ENCODE results near the gene SMTN.

The SMTN gene

DNA sequence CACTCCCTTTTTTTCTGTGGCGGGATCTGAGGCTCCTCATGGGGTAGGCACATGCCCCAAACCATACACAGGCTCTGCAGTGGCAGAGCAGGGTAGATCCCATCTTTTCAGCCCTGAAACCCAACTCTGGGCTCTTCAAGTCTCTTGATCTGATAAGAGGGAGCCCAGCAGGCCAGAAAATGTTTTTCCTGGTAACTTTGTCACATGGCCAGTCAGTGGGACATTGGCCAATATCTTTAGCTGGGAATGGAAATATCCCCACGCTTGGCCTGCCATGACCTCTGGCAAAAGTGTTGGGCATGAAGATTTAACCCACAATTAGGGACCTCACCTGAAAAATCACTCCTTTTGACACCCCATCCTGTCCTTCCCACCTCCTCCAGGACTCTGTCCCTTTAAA, 49.8 kb downstream of the SMTN start:
- no peak for DNase-seq

DNA sequence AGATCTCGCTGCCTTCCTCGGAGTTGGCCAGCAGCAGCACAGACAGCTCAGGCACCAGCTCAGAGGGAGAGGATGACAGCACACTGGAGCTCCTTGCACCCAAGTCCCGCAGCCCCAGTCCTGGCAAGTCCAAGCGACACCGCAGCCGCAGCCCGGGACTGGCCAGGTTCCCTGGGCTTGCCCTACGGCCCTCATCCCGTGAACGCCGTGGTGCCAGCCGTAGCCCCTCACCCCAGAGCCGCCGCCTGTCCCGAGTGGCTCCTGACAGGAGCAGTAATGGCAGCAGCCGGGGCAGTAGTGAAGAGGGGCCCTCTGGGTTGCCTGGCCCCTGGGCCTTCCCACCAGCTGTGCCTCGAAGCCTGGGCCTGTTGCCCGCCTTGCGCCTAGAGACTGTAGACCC, 52.8 kb downstream of the SMTN start:
- DNase-seq, result no peak

DNA sequence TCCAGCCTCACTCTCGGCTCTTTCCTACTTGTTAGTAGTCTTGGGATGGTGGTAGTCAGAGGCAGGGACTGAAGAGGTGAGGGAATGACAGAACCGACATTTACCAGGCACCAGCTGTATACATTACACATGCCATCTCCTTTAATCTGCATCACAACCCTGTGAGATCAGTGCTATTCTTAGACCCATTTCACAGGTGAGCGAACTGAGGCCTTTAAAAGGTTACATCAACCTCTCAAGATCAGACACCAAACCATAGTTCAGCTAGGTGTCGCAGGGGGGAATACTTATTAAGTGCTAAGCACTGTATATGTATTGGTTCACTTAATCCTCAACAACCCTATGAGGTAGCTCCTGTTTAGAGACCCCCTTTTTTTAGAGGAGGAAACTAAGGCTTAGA, 53.6 kb downstream of the SMTN start:
- no peak for DNase-seq

DNA sequence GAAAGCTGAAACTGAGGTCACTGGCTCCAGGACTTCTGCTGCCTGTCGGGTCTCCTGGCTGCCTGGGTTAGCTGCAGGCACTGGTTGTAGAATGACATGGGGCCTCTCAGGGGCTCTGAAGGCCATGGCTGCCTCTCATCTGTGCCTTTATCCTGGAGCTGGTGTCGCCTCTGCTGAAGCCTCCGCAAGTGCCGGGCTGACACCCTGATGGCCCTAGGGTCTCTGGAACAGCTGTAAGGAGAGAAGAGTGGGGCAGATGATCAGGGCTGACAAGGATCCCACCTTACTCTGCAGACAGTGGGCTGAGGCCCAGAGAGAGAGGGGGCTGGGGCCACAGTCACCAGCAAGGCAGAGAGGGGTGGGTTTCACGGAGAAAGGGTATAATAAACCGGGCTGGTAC, 54.6 kb downstream of the SMTN start:
- no peak for DNase-seq

DNA sequence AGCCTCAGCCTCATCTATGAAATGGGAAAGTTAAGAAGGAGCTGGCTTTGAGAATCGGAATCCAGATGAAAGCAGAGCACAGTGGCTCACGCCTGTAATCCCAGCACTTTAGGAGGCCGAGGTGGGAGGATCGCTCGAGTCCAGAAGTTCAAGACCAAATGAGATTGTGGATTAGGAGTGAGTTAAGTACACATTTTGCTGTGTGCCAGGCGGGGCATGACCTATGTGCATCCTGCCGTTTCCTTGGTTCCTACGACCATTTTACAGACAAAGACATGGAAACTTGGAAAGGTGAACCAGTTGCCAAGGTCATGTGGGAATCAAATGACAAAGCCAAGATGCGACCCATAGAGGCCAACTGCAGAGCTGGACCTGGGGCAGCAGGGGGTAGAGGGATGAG, 55.0 kb downstream of the SMTN start:
- DNase-seq, result no peak

DNA sequence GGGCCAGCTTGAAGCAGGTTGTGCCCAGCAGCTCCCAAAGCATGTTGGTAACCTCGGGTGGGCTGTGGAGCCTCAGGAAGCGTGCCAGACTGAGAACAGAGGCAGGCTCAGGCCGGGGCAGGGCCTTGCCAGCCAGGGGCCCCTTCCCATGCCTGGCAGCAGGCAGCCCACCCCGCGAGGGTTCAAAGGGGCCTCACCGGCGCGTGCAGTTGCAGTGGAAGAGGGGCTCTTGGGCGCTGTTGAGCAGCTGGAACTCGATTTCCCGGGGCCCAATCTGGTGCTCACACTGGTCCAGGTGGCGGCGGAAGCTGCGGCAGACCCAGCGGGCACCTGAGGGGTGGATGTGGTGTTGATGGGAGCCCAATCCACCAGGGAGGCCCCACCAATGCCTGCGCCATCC, 55.6 kb downstream of the SMTN start:
- DNase-seq, result no peak

DNA sequence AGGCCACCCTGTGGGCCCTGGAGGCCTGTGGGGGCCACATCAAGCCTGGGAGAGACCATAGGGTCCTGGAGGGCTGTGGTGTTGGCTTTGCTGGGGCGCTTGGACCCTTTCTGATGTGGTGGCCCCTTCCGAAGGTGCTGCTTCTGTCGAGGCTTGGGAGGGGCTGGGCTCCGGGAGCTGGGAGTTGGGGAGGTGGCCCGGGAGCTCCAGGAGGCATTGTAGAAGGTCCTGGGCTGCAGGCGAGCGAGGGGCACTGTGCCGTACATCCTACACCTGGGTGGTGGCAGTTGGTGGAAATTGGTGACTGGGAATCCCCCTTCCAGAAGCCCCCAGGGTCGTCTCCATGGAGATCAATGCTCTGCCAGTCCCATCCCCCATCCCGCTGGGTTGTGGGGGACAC, 56.6 kb downstream of the SMTN start:
- no peak for DNase-seq

DNA sequence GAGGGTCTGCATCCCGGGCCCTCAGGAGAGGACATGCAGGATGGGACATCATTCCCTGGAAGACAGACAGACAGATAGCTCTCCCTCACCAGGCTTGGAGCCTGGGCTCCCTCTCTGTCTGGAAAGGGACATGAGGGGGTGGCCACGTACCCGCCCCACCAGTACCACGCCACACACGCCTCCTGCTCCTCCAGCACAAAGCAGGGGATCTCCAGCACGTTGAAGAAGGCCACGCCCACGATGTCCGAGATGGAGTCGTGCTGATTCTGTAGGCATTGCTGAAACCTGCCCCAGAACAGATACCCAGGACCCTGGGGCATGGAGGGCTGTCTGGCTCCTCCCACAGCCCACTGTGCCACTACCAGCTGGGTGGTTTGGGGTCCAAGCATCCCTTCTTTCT, 57.0 kb downstream of the SMTN start:
- no peak for DNase-seq

DNA sequence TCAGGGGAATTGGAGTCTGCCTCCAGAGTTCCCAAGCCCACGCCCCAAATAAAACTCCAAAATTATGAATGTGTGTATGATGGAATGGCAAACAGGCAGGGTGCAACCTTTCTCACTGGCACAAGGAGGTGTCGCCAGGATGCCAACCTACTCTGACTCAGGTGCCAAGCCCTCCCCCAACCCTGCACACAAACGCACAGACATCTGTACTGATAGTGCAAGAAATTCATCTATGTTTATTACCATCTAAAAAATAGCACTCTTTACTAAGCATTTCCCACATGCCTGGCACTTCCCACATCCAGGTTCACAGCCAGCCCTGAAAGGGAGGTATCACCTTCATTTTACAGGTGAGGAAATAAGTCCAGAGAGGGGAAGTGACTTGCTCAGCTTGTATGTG, 57.9 kb downstream of the SMTN start:
- DNase-seq, result no peak

DNA sequence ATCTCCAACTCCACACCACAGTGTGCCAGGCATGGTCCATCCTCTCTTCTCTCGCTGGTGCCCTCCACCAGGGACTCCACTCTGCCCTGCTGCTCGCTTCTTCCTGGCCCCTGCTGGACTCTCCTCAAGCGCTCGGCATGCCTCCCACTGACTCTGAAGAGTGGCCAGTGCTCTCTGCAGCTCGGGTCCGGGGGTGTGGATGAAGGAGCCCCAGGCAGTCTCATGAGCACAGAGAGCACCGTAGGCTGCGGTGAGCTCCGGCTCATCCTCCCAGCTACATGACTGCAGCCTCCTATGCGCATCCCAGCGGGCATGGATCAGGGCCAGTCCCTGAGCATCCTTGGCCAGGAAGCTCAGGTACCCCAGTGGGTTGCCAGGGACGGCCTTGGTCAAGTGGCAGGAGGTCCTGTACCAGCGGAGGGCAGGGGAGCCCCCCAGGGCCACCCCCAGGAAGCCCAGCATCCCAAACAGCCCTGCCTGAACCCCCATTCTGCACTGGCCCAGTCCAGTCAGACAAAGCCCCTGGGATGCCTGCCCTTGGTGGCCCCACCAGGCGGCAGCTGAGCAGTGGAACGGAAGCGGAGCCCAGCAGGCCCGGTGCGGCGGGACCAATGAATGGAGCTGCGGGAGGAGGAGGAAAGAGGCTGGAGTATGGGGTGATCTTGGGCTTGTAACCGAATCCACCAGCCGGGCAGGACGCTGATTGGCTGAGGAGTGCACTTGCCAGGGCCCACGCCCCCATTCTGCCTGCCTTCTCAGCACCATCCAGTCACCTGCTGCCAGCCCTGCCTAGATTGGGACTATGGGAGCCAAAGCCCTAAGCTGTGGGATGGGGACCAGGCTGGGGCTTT, 59.0 kb downstream of the SMTN start, which contains the start of gene PLA2G3:
Gene PLA2G3 (minus strand): TSS at position 643 of the 851 bp plus-strand sequence. CDS start 154 bp downstream, at position 489.
- no peak for DNase-seq

DNA sequence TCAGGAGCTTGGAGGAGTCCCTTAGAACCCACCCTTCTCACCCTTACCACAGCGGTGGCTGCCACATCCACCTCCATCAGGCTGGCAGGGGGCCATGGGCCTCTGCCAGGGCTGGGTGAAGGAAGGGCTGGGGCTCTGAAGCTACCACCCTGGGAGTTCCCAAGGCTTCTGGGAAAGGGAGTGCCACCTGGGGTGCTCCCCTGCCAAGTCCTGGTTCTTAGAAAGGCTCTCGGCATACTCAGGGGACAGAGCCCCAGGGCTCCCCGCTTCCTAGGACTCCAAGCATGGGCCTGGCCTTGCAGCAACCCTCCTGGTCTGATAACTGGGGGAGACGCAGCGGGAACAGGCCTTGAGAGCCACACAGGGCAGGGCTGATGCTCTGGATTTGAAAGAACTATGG, 59.6 kb downstream of the SMTN start:
- no peak for DNase-seq

DNA sequence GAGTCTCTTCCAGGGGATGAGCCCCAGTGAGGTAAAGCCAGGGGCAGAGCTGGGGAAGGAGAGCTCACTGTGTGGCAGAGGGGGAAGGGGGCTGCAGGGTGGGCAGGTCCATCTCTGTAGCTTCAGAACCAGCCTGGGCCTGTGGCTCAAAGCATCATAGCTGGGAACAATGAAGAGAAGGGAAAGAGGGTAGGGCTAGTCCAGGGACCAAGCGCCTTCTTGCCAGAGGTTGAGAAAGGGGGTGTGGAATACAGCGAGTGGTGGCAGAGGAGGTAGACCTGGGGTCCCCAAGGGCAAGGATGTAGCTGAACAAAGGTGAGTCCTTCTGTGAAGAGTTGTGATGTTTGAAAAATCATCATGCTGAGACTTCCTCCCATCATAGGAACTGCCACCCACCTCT, 60.4 kb downstream of the SMTN start:
- DNase-seq, result no peak

DNA sequence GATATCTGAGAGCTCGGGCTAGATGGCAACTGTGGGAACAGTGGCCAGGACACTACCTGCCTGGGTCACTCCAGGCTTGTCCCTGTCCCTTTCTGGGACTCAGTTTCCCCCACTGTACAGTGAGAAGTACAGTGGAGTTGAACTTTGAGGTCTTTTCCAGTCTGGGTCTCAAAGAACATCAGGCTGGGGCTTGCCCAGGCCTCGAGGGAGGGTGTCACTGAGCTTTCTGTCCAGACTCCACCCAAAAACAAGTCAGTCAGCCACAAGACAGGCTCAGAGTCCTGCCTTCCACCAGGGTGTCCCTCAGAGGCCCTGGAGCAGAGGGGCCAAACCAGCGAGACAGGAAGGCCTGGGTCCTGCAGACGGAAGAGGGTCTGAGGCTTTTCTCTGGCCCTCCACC, 61.2 kb downstream of the SMTN start:
- no peak for DNase-seq

DNA sequence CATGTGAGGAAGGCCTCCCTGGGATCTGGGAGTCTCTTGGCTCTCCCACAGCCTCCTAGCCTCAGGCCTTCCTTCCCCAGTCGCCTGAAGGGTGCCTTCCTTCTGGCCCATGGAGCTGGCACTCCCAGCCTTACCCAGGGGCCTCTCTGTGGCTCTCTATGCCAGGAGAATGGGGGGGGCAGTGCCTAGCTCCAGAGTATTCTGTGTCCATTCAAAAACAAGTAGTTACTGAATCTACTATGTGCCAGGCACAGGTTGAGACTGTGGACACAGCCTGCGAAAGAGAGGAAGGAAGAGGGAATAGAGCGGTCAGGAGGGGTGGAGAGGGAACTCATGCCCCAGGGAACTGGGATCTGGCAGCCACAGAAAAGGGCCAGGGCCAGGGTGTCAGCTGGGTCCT, 61.9 kb downstream of the SMTN start:
- DNase-seq, result no peak

DNA sequence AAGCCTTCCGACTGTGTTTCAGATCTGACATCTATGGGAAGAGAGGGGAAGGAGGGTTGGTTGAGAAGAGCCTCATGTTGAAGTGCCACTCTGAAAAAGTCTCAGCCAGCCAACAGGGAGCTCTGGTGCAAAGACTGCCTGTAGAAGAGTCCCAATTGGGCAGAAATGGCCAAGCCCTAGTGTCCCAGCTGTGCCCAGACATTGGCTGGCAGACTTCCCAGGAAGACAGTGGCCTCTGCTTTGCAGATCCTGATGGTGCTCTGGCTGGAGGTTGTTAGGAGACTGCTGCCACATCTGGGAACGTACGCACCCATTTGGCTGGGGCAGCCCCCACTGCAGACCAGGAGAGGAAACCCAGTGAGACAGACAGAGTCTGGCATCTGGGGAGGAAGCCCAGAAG, 62.4 kb downstream of the SMTN start:
- no peak for DNase-seq

DNA sequence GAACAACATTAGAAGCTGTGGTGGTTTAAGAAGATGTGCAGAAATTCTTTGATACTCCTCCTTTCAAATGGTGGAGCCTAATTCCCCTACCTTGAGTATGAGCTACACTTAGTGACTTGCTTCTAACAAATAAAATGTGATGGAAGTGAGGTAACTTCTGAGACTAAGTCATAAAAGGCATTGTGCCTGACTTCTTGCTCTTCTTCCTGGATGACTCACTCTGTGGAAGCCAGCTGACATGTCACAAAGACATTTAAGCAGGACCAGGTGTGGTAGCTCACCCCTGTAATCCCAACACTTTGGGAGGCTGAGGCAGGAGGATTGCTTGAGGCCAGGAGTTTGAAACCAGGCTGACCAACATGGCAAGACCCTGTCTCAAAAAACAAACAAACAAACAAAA, 63.1 kb downstream of the SMTN start:
- DNase-seq, result no peak

DNA sequence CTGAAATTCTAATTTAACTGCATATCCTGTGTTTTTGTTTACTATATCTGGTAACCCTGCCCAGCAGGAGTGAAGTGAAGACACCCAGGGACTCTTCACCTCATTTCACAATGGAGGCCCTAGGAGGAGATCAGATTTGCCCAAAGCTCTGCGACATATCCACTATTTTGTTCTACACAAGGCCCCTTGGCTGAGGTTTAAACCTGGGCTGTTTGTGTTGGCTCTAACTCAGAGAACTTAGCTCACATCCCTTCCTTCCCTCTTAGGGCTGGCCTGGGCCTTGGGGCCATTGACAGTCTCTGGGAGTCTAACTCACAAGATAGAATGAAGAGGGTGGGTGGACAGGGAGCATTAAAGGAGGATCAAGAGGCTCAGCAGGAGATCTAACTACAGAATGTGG, 67.4 kb downstream of the SMTN start:
- DNase-seq, result no peak

DNA sequence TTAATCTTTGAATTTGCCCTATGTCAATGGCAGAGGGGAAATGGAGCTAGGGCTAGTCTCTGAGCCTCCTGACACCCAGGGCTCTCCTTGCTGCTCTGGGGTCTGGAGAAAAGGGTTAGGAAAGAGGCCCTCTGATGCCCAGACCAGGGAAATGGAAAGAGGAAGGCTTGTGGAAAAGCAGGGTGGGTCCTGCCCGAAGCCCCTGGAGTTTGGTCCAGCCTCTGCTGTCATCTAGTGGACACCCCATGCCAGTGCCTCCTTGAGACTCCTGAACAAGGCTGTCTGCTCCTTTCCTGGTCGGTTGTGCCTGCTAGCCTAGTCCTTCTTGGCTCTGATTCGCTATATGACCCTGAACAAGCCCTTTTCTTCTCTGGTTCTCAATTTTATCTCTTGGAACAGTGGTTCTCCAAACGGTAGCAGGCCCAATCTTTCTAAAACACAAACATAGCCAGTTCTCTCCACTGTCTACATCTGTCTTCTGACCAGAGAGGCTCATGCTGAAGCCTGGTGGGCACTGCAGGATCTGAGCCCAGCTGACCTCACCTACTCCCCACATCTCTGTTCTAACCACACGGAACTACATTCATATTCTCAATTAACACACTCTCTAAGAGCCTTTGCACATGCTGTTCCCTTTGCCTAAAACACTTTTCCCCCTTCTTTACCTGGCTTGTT, 68.0 kb downstream of the SMTN start:
- DNase-seq, result peak; percentile 45 to 60

DNA sequence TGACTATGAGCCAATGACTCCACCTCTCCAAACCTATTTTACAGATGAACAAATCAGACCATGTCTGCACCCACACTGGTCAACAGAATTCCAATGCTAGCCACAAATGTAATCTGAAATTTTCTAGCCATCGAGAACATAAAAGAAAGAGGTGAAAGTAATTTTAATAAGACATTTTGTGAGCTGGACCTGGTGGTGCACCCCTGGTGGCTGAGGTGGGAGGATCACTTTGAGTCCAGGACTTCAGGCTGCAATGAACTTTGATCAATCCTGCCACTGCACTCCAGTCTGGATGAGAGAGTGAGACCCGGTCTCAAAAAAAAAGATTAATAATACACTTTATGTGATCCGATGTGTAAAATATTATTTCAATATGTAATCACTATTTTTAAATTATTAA, 69.5 kb downstream of the SMTN start:
- DNase-seq, result no peak

DNA sequence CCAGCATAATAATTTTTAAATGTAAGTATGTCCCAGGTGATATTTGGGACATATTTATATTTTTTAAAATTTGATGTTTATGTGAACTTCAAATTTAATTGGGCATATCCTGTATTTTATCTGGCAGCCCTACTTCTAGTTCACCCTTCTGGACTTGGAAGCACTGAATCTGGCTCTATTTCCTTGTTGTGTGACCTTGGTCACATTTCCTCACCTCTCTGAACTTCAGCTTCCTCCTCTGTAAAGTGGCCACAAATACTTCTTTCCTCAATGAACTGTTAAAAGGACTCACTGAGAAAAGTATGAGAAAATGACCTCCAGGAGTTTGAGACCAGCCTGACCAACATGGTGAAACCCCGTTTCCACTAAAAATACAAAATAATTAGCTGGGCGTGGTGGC, 70.8 kb downstream of the SMTN start:
- DNase-seq, result no peak

DNA sequence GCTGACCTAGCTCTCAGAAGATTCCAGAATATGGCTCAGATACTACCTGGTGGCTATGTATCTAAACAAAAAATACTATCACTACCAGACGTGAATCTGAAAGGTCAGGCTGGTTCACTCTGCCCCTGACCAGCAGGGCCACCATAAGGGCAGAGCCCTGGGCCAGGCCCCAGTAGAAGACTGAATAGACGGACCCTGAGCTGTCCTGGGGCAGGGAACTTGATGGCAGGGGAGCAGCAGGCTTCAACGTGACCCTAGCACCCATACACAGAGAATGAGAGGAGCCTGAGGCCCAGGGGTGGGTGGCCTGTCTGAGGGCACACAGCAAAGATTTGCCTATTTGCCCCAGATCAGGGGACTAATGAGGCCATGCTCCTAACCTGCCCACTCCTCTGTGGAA, 72.2 kb downstream of the SMTN start:
- DNase-seq, result no peak

Measured in inflammatory macrophage (primary cell).